Activated CD4-positive, alpha-beta T cell treated with anti-CD3 and anti-CD28 coated beads, Interleukin-2, amount 10 ng/mL, durations not matched to agents 7 days and 5 days (primary cell): ENCODE measurements around the gene MYD88. TPM values are rescaled to one million over a fixed set of nuclear protein-coding genes. Genes with fewer than 3 reads are reported as not detected.

Source experiments
- total RNA-seq, 2 experiments: library from RNA; stranded (reverse); gene quantifications; one replicate each; pipeline ENCODE4 v1.2.3, GENCODE V29; 2021

MYD88 gene
- total RNA-seq, 2 experiments from 2014 or later: 74.1 to 91.1 TPM

Other genes starting within 250 kb of the MYD88 start
- 10 to 100 TPM; 19.4 to 23.0 TPM for gene VILL, start 147.9 kb upstream of the MYD88 start, total RNA-seq
- gene PLCD1, start 109.0 kb upstream of the MYD88 start, total RNA-seq: 10 to 100 TPM; 18.3 to 21.2 TPM
- gene DLEC1, start 99.5 kb upstream of the MYD88 start, total RNA-seq: 1 to 10 TPM; 1.4 to 2.3 TPM
- 100 to 1,000 TPM in 1 of 2 experiments, 10 to 100 TPM in 1; 93.8 to 114 TPM for gene ACAA1, start 1.5 kb upstream of the MYD88 start, total RNA-seq
- gene OXSR1, start 26.9 kb downstream of the MYD88 start, total RNA-seq: 10 to 100 TPM; 52.4 to 57.3 TPM
- under 1 TPM; 0.37 TPM for gene SLC22A13, start 127.2 kb downstream of the MYD88 start, total RNA-seq
- gene SLC22A14, start 143.6 kb downstream of the MYD88 start, total RNA-seq: not detected
- 1 to 10 TPM; 6.9 to 7.0 TPM for gene XYLB, start 208.1 kb downstream of the MYD88 start, total RNA-seq